Keratinocyte (primary cell): ENCODE data around the gene CLEC7A. TPM values are rescaled to one million over a fixed set of nuclear protein-coding genes. Genes with fewer than 3 reads are reported as not detected.

ENCODE experiments used
- DNase-seq: peaks from one replicate; pipeline ENCODE4 v3.0.0-alpha.2; 2011; ENCODE audit warnings: low read depth, missing footprints, low spot score
- FAIRE-seq: peaks from 2 replicates; lab custom pipeline; 2011; peaks lifted over from hg19 to GRCh38; lab: Jason Lieb, UNC
- H2AFZ ChIP-seq: 2 replicates; pipeline ENCODE4 v1.6.0; 2012; ENCODE audit warnings: low read length, control low read depth, inconsistent platforms; ENCODE audit not compliant: control insufficient read depth
- H3K27ac ChIP-seq: 2 replicates; pipeline ENCODE4 v1.5.1; 2011; ENCODE audit warnings: low read length; ENCODE audit not compliant: control insufficient read depth, insufficient read depth
- H3K27me3 ChIP-seq: 3 replicates; pipeline ENCODE4 v1.6.0; 2011; ENCODE audit warnings: low read length; ENCODE audit not compliant: control insufficient read depth, insufficient read depth; ENCODE audit errors: extremely low read depth
- H3K36me3 ChIP-seq, 2 experiments: 2 replicates in 1 of 2; 3 replicates in 1 of 2; pipeline ENCODE4 v1.5.1; 2011; ENCODE audit warnings: low read length in 2 of 2, mild to moderate bottlenecking in 1 of 2; ENCODE audit not compliant: control insufficient read depth in 2 of 2, insufficient read depth in 2 of 2; ENCODE audit errors: extremely low read depth in 1 of 2
- H3K4me1 ChIP-seq: 3 replicates; pipeline ENCODE4 v1.5.1; 2011; ENCODE audit warnings: low read length; ENCODE audit not compliant: control insufficient read depth, insufficient read depth; ENCODE audit errors: extremely low read depth
- H3K4me2 ChIP-seq: 3 replicates; pipeline ENCODE4 v1.6.0; 2011; ENCODE audit warnings: low read depth, low read length; ENCODE audit not compliant: control insufficient read depth, insufficient read depth; ENCODE audit errors: extremely low read depth
- H3K4me3 ChIP-seq, 3 experiments: fragments of 200-600 bp in 1 of 3; sonication (generic) in 1 of 3; 2 replicates in 2 of 3; 3 replicates in 1 of 3; pipeline ENCODE4 v1.5.1; 2011 to 2016; ENCODE audit warnings: low read length in 3 of 3, mild to moderate bottlenecking in 3 of 3, control low read depth in 2 of 3, inconsistent platforms in 1 of 3, low read depth in 1 of 3, mixed read lengths in 1 of 3, mixed run types in 1 of 3, moderate library complexity in 1 of 3; ENCODE audit not compliant: control insufficient read depth in 2 of 3, insufficient read depth in 2 of 3; ENCODE audit errors: extremely low read depth in 1 of 3
- H3K79me2 ChIP-seq: 2 replicates; pipeline ENCODE4 v1.6.0; 2012; ENCODE audit warnings: low read length; ENCODE audit not compliant: control insufficient read depth, insufficient read depth
- H3K9ac ChIP-seq: 3 replicates; pipeline ENCODE4 v1.6.0; 2011; ENCODE audit warnings: low read length; ENCODE audit not compliant: control insufficient read depth, insufficient read depth; ENCODE audit errors: extremely low read depth
- H3K9me1 ChIP-seq: 3 replicates; pipeline ENCODE4 v1.6.0; 2011; ENCODE audit warnings: low read length; ENCODE audit not compliant: control insufficient read depth, insufficient read depth; ENCODE audit errors: extremely low read depth
- H3K9me3 ChIP-seq: 2 replicates; pipeline ENCODE4 v1.5.1; 2012; ENCODE audit warnings: low read depth, low read length; ENCODE audit not compliant: control insufficient read depth
- H4K20me1 ChIP-seq: 3 replicates; pipeline ENCODE4 v1.6.0; 2011; ENCODE audit warnings: low read length; ENCODE audit not compliant: control insufficient read depth, insufficient read depth; ENCODE audit errors: extremely low read depth
- EZH2 ChIP-seq: IDR thresholded peaks from one replicate; pipeline ENCODE4 v1.6.1; 2012; ENCODE audit warnings: inconsistent platforms, mild to moderate bottlenecking, low read length, moderate library complexity
- dilution Hi-C: fragments of 300-500 bp; cut with MboI; formaldehyde crosslinking; loops from one replicate; pipeline ENCODE4 v1.7.0; 2020; ENCODE audit warnings: low sequenced_read_pairs; ENCODE audit not compliant: extremely low pct_ligation_motif_present
- polyA plus RNA-seq, 5 experiments: library from polyadenylated mRNA; depleted of rRNA in 3 of 5; stranded (reverse) in 3 of 5; stranded (forward) in 1 of 5; unstranded in 1 of 5; fragments of >200 nt; gene quantifications; 1 replicate in 1 of 5; 2 replicates in 3 of 5; 3 replicates in 1 of 5; pipeline versions ENCODE4 v1.2.1 to v1.2.3, GENCODE V29; 2011 to 2012; ENCODE audit warnings: missing spikeins in 2 of 5, low read depth in 1 of 5, low replicate concordance in 1 of 5
- TF ChIP-seq, protein P1 (sequence below), 3 experiments: IDR thresholded peaks in 1 of 3; conservative IDR thresholded peaks in 1 of 3; optimal IDR thresholded peaks in 1 of 3; 2 replicates in 2 of 3; 3 replicates in 1 of 3; pipeline versions ENCODE3 to v1.5.1; 2011; ENCODE audit warnings: low read length in 3 of 3, mild to moderate bottlenecking in 3 of 3, moderate library complexity in 2 of 3, control low read depth in 1 of 3, inconsistent platforms in 1 of 3; ENCODE audit not compliant: insufficient read depth in 2 of 3; ENCODE audit errors: extremely low read depth in 1 of 3

The CLEC7A gene
- polyA plus RNA-seq, 1 donor (not counting 4 experiments of a cell fraction or from before 2014, with no cell fraction given), result 0.62 TPM

DNA sequence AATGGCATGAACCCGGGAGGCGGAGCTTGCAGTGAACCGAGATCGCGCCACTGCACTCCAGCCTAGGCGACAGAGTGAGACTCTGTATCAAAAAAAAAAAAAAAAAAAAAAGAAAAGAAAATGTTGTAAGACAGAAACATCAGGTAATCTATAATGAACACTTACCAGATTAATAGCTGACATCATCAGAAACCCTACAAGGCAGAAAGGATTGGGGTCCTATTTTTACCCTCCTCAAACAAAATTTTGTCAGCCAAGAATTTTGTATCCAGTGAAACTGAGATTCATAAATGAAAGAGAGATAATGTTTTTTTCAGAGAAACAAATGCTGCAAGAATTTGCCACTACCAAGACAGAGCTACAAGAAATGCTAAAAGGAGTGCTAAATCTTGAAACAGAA is 45.3 kb downstream of the CLEC7A start:
- no peaks in the 10 kb centered on the region for H3K27me3 ChIP-seq
- no peak for FAIRE-seq

GRCh38 chr12:10082117-10082874 is 47.7 kb downstream of the CLEC7A start:
- no peak for DNase-seq
- TF ChIP-seq EZH2, result no peak
- TF ChIP-seq, protein P1, sequence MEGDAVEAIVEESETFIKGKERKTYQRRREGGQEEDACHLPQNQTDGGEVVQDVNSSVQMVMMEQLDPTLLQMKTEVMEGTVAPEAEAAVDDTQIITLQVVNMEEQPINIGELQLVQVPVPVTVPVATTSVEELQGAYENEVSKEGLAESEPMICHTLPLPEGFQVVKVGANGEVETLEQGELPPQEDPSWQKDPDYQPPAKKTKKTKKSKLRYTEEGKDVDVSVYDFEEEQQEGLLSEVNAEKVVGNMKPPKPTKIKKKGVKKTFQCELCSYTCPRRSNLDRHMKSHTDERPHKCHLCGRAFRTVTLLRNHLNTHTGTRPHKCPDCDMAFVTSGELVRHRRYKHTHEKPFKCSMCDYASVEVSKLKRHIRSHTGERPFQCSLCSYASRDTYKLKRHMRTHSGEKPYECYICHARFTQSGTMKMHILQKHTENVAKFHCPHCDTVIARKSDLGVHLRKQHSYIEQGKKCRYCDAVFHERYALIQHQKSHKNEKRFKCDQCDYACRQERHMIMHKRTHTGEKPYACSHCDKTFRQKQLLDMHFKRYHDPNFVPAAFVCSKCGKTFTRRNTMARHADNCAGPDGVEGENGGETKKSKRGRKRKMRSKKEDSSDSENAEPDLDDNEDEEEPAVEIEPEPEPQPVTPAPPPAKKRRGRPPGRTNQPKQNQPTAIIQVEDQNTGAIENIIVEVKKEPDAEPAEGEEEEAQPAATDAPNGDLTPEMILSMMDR (optimal IDR thresholded peaks at IDR 0.05 in 1 of 3, IDR thresholded peaks at IDR 0.05 in 1 of 3, conservative IDR thresholded peaks at IDR 0.05 in 1 of 3; ENCODE audit: extremely low read depth in 1 of 3, insufficient read depth in 2 of 3, low read length in 3 of 3), result no peak
- Histone ChIP-seq H3K4me1 (no peaks in the 10 kb centered on the region), H3K9me3 (no peaks in the 10 kb centered on the region), H3K36me3 (no peaks in the 10 kb centered on the region), H3K4me2 (no peak overlapping the region), H3K9me1 (no peaks in the 10 kb centered on the region), H3K9ac (no peak overlapping the region), H3K27ac (no peak overlapping the region), H2AFZ (no peak overlapping the region), H3K79me2 (no peaks in the 10 kb centered on the region), H4K20me1 (no peaks in the 10 kb centered on the region), H3K4me3 (no peak overlapping the region), H3K27me3 (no peaks in the 10 kb centered on the region)
- no peak for FAIRE-seq
- dilution Hi-C loops, result no loop called here

More for the DNA sequence above, 45.3 kb downstream of the CLEC7A start:
- Histone ChIP-seq H3K4me1 (no peaks in the 10 kb centered on the region), H3K9ac (no peak overlapping the region), H4K20me1 (no peaks in the 10 kb centered on the region), H3K9me1 (no peaks in the 10 kb centered on the region), H3K27ac (no peak overlapping the region), H2AFZ (no peak overlapping the region), H3K4me3 (no peak overlapping the region), H3K36me3 (no peaks in the 10 kb centered on the region), H3K4me2 (no peak overlapping the region), H3K9me3 (no peaks in the 10 kb centered on the region), H3K79me2 (no peaks in the 10 kb centered on the region)
- dilution Hi-C loops, result no loop called here
- DNase-seq, result no peak
- TF ChIP-seq, protein P1 (optimal IDR thresholded peaks at IDR 0.05 in 1 of 3, IDR thresholded peaks at IDR 0.05 in 1 of 3, conservative IDR thresholded peaks at IDR 0.05 in 1 of 3; ENCODE audit: extremely low read depth in 1 of 3, insufficient read depth in 2 of 3, low read length in 3 of 3), result no peak
